Stimulated activated CD4-positive, alpha-beta T cell treated with anti-CD3 and anti-CD28 coated beads, TNF-alpha, amount 100 ng/mL, for 24 hours (primary cell): ENCODE results near the gene OXT.
A peak's percentile ranks its signal among the peaks of the same experiment; 100 is the strongest.

Experiments
- DNase-seq, 3 experiments: peaks; one replicate each; pipeline ENCODE4 v3.0.0-alpha.2; 2020; ENCODE audit warnings: low read depth in 3 of 3

OXT gene

DNA sequence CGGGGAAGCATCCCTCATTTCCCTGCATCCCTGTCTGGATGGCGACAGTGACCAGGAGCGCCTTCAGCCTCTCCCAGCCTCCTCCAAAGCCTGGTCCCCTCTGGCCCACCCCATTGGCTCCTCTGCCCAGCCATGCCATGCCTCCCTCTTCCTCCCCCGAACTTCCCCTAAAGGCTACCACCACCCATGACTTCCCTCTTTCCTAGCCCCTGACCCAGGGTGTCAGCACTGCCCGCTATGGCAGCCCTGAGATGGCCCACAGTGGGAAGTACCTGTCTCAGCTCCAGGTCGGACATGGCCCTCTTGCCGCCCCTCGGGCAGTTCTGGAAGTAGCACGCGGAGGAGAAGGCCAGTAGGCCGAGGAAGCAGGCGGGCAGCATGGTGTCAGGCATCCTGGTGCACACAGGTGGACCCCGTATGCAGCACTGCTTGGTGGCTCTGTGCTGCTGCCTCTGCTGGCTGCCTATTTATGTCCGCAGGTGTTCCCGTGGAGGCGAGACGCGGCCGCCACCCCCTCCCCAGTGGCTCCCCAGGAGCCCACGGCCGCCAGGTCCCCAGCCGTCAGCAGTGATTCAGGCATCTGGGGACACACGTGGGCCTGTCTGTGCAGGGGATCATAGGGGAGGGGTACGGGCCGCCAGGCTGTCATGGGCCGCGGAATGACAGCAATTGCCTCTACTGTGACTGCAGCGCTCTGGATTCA is 13.0 kb downstream of the OXT start, which contains the start of gene AVP:
AVP (minus strand) TSS at position 442 of the 703 bp plus-strand sequence; CDS start at position 392, 50 bp downstream.
- no peak for DNase-seq

- DNase-seq: no peak
Observed at GRCh38 chr20:3084986-3085360, 13.6 kb downstream of the OXT start.

GRCh38 chr20:3085571-3086072 is 14.2 kb downstream of the OXT start:
- DNase-seq: no peak

DNA sequence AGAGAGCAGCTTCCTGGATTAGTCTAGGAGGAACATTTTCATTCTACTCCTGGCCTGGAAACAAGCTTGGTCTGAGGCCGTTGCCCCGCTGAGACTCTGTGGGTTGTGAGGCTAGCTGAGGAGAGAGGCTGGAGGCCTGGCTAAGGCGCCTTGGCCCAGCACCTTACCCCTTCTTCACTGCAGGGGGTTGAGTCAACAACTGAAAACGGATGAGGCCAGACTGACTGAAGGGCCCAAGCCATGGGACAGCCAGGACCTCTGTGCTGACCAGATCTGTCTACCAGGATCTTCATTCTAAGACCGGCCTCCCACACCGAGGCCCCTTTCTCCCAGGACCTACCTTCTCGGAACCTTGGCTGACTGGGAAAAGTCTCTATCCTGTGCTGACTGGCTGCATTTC is 16.6 kb downstream of the OXT start:
- DNase-seq: no peak

DNA sequence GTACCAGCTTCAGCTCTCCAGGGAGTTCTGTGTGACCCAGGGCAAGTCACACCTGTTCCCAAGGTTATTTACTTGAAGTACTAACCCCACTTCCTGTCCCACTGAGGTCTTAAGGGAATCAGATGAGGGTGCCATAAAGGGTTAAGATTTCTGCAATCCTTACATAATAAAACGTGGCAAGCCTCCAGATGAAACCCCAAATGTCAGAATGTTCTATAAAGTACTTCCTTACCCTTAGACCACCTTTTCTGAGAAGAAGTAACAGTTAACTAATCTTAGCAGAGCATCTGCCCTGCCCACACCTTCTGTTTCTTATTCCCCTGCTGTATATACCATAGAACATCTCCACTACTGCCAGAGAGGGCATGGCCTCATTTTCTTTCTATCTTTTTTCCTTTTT is 19.1 kb downstream of the OXT start:
- DNase-seq: no peak

- DNase-seq: peak in 1 of 3 experiments; percentile 44
Observed at GRCh38 chr20:3092611-3093379, 21.4 kb downstream of the OXT start.

DNA sequence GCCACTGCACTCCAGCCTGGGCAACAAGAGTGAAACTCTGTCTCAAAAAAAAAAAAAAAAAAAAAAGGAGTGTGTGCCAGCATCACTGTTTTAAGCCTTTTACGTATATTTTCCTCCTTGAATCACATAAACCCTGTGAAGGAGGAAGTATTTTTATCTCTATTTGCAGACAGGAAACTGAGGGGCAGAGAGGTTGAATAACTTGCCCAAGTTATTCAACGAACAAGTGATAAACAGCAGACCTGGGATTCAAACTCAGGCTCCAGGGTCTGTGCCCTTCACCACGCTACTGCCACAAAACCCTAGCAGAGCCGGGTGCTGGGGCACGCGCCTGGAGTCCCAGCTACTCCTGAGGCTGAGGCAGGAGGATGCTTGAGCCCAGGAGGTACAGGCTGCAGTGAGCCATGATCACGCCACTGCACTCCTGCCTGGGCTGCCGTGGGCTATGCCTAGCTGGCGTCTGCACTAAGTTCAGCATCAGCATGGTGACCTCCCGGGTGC is 22.5 kb downstream of the OXT start:
- no peak for DNase-seq

- no peak for DNase-seq
Observed at GRCh38 chr20:3094848-3095629, 23.6 kb downstream of the OXT start.

DNA sequence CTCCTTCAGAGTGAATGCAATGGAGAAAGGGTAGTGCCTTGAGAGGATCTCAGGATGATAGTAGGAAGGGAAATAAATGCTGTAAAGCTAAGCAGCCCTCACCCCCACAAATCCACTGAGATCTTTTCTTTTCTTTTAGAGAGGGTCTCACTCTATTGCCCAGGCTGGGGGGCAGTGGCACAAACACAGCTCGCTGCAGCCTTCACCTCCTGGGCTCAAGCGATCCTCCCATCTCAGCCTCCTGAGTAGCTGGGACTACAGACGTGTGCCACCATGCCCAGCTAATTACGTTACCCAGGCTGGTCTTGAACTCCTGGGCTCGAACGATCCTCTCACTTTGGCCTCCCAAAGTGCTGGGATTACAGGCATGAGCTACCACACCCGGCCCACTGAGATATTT is 29.1 kb downstream of the OXT start:
- DNase-seq: no peak

- no peak for DNase-seq
Observed at GRCh38 chr20:3101251-3101650, 29.8 kb downstream of the OXT start.

GRCh38 chr20:3101737-3102574 is 30.5 kb downstream of the OXT start:
- peak in 2 of 3 experiments; percentile 30 to 61 for DNase-seq

GRCh38 chr20:3102575-3103368 is 31.4 kb downstream of the OXT start:
- no peak for DNase-seq

GRCh38 chr20:3103369-3104032 is 32.1 kb downstream of the OXT start:
- no peak for DNase-seq

DNA sequence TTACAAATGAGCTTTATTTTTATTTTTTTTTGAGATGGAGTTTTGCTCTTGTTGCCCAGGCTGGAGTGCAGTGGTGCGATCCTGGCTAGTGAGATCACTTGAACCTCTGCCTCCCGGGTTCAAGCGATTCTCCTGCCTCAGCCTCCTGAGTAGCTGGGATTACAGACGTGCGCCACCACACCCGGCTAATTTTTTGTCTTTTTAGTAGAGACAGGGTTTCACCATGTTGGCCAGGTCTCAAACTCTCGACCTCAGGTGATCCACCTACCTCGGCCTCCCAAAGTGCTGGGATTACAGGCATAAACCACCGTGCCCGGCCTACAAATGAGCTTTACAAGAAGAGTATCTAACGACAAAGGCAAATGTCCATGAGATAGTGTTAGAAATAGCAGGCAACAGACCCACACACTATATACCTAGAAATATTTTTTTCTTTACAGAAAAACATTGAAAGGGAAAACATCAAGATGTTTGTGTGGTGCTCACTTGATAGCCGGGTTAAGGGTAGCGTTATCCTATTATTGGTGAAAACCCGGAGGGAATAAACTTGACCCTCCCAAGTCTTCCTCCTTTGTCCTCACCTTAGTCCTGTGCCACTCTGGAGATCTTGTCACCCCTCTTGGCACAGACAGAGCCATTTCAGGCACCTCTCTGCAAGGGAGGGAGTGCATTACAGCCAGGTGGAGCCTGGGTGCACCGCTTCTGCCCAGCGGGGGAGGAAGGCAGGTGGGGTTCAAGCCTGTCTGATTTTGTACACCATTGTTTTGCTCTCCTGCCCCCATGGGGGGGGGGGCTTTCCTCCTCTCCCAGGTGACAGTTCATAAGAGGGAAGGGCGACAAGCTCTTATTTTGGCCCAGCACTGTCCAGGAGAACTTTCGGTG is 34.1 kb downstream of the OXT start:
- no peak for DNase-seq

GRCh38 chr20:3106185-3106584 is 34.8 kb downstream of the OXT start:
- no peak for DNase-seq

- DNase-seq: no peak
Observed at GRCh38 chr20:3106658-3107463, 35.4 kb downstream of the OXT start.

DNA sequence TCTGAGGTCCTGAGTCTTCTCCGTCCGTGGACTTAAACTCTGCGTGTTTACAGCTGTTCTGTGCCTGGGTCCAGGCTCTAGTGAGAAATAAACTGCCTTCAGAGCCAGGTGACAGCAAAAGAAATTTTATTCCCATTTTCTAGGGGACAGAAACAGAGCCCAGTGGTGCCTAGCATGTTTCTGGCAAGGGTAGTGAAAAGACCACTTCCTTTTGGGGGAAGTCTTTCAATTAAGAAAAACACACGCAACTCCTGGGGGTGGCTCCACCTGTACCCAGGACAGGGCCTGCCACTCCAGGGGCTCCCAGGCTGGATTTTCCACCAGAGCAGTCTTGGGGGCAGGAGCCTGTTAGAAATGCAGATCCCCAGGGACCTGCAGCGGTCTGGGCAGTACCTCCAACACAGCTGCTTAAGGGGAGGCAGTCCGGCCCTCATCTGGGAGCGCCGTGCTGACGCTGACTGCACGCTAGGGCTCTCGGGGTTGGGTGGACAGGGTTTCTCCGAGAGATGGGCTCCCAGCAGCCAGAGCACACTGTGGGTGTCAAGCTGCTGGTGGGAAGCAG is 36.1 kb downstream of the OXT start:
- DNase-seq: no peak
